AG20443 (cell line): ENCODE results near the gene RDH14.

Experiments used
- DNase-seq: peaks from one replicate; pipeline ENCODE4 v3.0.0; 2012; ENCODE audit warnings: low spot score, mixed read lengths

RDH14 gene

GRCh38 chr2:18566145-18566769 is 5.8 kb upstream of the RDH14 start:
- no peak for DNase-seq

GRCh38 chr2:18560797-18561085 is 288 bp upstream of the RDH14 start:
- no peak for DNase-seq

GRCh38 chr2:18559531-18560030 is 872 bp downstream of the RDH14 start:
- no peak for DNase-seq

DNA sequence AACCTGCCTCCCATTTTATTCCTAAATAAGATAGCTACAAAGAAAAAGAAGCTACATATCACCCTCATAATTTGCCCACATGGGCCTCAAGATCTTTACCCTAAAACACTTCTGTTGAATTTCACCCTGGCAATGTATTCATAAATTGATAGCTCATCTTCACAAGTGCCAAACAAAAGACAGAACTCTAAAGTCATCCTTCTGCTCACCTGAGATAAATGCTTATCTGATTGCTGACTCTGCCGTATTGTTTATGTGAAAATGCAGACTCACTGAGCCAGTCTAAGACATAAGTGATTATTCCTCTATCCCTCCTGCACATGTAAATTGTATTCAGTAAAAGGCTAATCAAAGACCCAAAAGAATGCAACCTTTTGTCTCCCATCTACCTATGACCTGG is 2.0 kb downstream of the RDH14 start:
- DNase-seq = no peak

GRCh38 chr2:18557121-18557520 is 3.3 kb downstream of the RDH14 start:
- no peak for DNase-seq

DNA sequence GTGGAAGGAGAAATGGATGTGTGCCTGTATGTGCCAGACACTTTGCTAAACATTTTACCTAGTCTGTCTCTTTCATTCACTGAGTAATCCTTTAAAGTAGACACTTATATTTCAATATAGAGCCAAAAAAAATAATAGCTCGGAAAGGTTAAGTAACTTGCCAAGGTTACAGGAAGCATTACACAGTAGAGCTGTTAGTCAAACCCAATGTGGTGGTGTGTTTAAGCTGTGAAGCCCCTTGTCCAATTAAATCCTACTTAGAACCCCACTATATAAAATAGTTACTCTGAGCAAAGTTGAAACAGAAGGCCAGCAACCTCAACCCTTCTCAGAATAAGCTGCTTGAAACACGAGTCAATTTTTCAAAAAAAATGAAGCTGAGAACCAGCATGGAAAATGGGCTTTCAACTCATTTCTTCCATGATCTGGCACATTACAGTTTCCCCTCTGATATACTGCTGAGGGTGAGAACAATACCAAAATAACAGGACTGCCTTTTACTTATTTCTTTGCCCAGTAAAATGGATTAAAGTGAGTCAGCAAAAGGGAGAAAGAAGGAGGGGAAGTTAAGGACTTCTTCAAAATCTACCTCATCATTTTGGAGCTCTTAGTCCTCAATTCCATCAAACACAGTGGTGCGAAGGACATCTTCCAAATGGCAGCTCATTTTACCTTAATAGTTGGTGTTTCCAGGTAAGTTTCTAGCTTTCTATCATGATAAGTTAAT is 7.9 kb downstream of the RDH14 start:
- no peak for DNase-seq

GRCh38 chr2:18551623-18552022 is 8.8 kb downstream of the RDH14 start:
- DNase-seq = no peak

DNA sequence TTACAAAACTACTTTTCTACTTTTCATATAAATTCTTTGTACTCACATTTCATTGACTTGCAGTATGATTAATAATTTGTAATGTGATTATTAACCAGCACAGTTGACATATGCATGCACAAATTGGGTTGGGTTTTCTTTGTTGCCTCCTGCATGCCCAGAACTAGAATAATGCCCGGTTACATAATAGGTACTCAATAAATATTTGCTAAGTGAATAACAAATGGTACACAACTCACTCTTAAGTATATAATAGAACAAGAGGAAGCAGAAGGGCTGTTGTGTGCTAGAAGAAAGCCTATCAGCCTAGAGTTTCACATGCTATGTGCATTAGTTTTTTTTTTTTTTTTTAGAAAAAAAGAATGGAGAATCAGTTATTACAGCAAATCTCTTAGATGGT is 9.3 kb downstream of the RDH14 start:
- no peak for DNase-seq

- DNase-seq = no peak
Observed at GRCh38 chr2:18550433-18550832, 10.0 kb downstream of the RDH14 start.

- no peak for DNase-seq
Observed at GRCh38 chr2:18549083-18549482, 11.4 kb downstream of the RDH14 start.

GRCh38 chr2:18548621-18549020 is 11.8 kb downstream of the RDH14 start:
- no peak for DNase-seq

DNA sequence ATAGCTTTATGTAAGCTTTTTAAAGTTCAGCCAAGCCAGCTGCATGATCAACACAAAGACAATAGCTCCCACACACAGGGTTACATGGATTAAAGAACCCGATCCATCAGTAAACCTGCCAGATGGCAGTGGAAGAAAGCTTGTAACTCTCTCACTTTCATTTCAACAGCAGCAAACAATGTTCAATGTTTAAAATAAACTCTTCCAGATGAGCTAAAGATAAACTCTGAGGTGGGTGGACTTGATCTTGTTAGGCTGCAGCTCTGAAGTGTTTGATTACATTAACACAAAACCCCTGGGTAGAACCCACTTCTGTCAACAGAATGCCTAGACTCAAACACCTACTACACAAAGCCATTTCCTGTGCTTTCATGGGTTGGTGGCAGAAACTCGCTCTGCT is 13.9 kb downstream of the RDH14 start:
- DNase-seq = no peak

- DNase-seq = peak; percentile 32
Observed at GRCh38 chr2:18545384-18545783, 15.1 kb downstream of the RDH14 start.

DNA sequence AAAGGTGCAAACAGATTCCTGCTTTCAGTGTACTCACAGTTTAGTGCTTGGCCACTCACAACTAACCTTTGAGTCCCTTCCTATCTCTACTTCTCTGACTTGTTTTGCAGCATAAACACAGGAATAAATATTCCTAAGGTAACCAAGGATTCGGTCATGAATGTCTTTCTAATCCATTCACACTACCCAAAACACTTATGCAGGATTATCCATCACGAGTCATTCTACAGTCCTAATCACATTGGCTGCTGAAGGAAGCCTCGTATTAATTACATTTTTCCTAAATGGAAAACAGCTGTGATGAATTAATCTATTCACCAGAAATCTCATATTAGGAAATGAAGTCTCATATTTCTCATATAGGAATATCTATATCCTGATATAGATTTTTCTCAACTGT is 16.3 kb downstream of the RDH14 start:
- no peak for DNase-seq

GRCh38 chr2:18540872-18541271 is 19.6 kb downstream of the RDH14 start:
- no peak for DNase-seq

- no peak for DNase-seq
Observed at GRCh38 chr2:18536697-18537096, 23.8 kb downstream of the RDH14 start.

DNA sequence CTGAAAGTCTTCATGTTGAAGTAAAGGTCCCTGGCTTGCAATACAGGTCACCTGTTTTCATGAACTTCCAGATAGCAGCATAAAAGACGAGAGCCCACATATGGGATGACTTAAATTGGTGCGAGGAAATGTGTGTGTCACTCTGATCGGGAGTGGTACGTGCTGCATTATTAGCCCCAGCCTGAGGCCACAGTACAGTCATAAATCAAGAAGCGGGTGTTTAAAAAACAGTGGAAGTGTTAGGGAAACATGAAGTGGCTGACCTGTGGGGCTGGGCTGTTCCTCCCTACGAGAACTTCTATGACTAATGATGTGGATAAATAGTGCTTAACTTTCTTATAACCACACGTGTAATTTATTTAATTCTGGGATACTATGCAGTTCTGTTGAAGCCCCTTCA is 24.4 kb downstream of the RDH14 start:
- peak; percentile 53 for DNase-seq

DNA sequence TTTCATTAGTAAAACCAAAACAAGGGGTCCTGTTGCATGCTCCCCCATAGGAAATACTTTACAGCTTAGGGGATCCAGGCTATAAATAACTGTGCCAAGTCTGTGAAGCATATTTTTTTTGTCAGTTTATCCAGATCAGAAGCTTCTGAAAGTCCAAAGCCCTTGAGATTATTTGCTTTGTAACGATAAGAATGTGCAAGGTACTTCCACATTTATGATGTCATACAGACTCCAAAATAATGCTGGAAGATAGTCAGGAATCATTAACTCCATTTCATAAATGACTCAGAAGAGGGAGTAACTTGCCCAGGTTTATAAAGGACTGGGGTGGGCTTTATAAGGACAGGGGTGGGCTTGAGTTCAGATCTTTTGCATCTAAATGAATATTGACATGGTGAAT is 29.3 kb downstream of the RDH14 start:
- no peak for DNase-seq

DNA sequence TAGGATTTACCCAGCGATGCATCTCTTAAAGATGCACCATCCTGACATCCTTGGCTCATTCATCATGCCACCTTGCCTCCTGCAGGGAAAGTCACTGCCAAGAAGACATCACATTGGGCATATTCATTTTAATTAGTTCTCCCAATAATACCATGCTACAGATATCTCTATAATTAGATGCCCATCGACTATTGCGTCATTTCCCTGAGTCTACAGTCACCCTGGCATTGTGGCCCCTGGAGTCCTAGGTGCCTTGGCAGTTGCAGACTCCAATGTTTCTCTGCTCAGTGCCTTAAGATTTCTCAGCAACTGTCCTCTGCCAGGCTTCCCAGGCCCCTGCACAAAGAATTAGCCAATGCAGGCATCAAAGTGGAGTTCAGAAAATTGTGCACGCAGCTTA is 32.6 kb downstream of the RDH14 start:
- DNase-seq = no peak

DNA sequence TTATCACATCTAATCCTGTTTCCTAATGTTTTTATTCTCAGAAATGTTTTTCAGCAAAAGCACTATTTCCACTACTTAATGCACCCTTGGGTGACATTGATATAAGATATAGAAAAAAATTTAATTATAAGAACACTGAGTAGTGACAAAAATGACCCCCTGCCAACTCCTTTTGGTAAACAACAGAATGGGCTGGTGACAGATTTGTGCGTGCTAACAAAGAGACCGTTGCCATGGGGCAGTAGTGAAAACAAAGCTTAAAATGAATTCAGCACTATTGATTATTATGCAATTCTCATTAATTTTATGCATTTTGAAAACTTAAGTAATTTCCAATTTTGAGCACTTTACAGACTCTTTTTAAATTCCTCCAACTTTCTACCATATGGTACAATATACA is 33.1 kb downstream of the RDH14 start:
- no peak for DNase-seq

DNA sequence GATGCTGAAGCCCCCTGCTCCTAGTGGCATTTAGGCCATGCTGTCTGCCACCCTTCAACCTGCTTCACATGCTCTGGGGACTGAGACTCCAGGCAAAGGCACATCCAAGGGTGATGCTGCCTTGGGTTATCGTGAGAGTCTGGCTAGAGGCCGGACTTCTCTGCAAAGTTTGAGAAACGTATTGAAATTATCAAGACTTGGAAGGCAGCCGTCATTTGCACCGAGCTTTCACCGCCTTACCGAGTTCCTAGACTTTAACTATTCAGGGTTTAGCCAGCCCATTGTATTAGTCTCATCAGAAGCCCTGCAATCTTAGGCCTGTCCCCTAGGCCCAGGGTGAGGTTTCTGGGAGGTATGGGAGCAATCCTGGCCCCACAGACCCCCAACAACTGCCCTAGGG is 34.0 kb downstream of the RDH14 start:
- DNase-seq = no peak

- DNase-seq = no peak
Observed at GRCh38 chr2:18525852-18526251, 34.6 kb downstream of the RDH14 start.

DNA sequence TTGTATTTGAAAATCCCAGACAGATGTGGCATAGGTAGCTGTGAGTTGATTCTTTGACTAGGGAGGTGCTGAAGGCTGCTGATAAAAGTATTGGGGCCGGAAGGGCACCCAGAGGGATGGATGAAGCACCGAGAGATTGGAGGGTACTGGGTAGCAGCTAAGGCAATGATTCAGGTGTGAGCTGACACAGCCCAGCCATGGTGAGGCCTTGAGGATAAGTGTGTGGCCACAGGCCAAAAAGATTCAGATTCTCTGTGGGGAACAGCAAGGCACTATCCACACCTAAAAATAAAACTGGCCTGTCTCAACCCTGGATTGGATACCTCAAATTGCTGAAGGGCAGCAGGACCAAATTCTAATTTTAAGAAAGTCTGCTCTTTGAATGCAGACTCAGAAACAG is 35.2 kb downstream of the RDH14 start:
- no peak for DNase-seq

DNA sequence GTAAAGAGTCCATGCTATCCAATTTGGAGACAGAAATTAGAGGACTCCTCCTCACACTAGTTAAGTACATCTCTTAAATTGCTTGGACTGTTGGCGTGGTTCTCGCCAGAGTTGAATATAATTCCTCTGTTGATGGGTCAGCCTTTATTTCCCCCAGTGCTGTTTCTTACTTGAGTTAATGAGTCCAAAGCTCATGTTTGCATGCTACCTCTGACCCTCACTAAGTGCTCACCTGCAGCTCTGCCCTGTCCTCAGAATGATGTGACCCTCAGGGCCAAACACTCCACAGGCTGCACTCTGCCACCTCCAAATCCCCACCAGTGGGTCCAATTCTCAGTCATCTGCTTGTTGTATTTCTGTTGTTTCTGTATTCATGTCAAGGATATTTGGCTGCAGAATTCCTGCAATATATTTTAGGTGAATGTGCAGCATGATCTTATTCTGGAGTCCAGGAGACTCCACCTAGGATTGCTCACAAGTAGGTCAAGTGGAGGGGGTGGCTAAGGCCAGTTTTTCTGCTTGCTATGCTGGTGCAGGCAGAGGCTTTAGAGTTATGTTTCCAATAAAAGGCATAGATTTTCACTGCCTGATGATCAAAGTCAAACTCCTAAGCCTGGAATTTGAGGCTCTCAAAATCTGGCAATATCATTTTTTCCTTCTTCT is 37.8 kb downstream of the RDH14 start:
- peak; percentile 34 for DNase-seq
